HFFc6 (cell line): ENCODE data around the gene PHYHD1. TPM values are rescaled to one million over a fixed set of nuclear protein-coding genes. Genes with fewer than 3 reads are reported as not detected.

Experiments used
- DNase-seq: peaks from one replicate; pipeline ENCODE4 v3.0.0-alpha.2; 2018
- H3K27ac Mint-ChIP-seq: 2 replicates; pipeline ENCODE4 v1.8.0; 2020; ENCODE audit warnings: mild to moderate bottlenecking, mixed read lengths
- H3K27me3 Mint-ChIP-seq: 2 replicates; pipeline ENCODE4 v1.8.0; 2021; ENCODE audit warnings: mild to moderate bottlenecking, moderate library complexity, mixed read lengths; ENCODE audit not compliant: insufficient read depth
- H3K36me3 Mint-ChIP-seq: 2 replicates; pipeline ENCODE4 v1.8.0; 2021; ENCODE audit warnings: low read depth, mixed read lengths
- H3K4me1 Mint-ChIP-seq: 2 replicates; pipeline ENCODE4 v1.8.0; 2020; ENCODE audit warnings: low read depth, mixed read lengths
- H3K4me3 Mint-ChIP-seq: 2 replicates; pipeline ENCODE4 v1.8.0; 2020; ENCODE audit warnings: mild to moderate bottlenecking, moderate library complexity, mixed read lengths
- H3K9me3 Mint-ChIP-seq: 2 replicates; pipeline ENCODE4 v1.8.0; 2020; ENCODE audit warnings: mild to moderate bottlenecking, mixed read lengths
- CTCF ChIP-seq: fragments of 200-600 bp; sonication (generic); IDR thresholded peaks from 2 replicates; pipeline ENCODE4 v1.5.0; 2021; ENCODE audit warnings: antibody characterized with exemption, mild to moderate bottlenecking
- long read RNA-seq: library from polyadenylated mRNA; unstranded; transcript quantifications from one replicate; pipeline ENCODE4 v2.0.0, GENCODE V29; 2019
- total RNA-seq, 6 experiments: library from RNA; stranded (reverse); fragmentation: NEBNext Ultra II Directional; extraction: Animal tissue kit (Norgen Biotek cat#: 25700); gene quantifications; 2 replicates in 1 of 6; 3 replicates in 5 of 6; pipeline ENCODE4 v1.2.3, GENCODE V29; 2021

Gene PHYHD1
- total RNA-seq, result 10 to 100 TPM in 3 of 6 experiments, 1 to 10 TPM in 3; 6.8 to 13.9 (median 10.0) TPM
- long read RNA-seq, partial matches to known transcripts, result 2 of 6 reads
- long read RNA-seq, other reads (novel, unspliced or antisense), result 3 of 6 reads

- Mint-ChIP-seq H3K36me3 (peaks cover 18% of the 10 kb centered on the region), H3K27me3 (no peaks in the 10 kb centered on the region; the same call in none of the 2 replicates), H3K27ac (peak within 1 kb of the TSS; percentile 80), H3K4me3 (peak within 1 kb of the TSS; percentile 84; the same call in 1 of the 2 replicates), H3K4me1 (peaks cover 48% of the 10 kb centered on the region), H3K9me3 (no peaks in the 10 kb centered on the region)
- TF ChIP-seq CTCF, result no peak
- DNase-seq, result peak; percentile 74
Measured at GRCh38 chr9:128920381-128921058, at the start of gene PHYHD1. Gene PHYHD1, plus strand, starts transcription at chr9:128920982. Its CDS starts 1,342 bp downstream, at chr9:128922324.

GRCh38 chr9:128877852-128878251 lies 42.9 kb upstream of the PHYHD1 start:
- Mint-ChIP-seq H3K4me1 (peaks cover 22% of the 10 kb centered on the region), H3K27me3 (no peaks in the 10 kb centered on the region; the same call in 1 of the 2 replicates), H3K4me3 (no peak overlapping the region), H3K36me3 (peaks cover 4% of the 10 kb centered on the region; the same call in 1 of the 2 replicates), H3K27ac (no peak overlapping the region), H3K9me3 (no peaks in the 10 kb centered on the region)
- no peak for TF ChIP-seq CTCF
- DNase-seq, result no peak

GRCh38 chr9:128881884-128882676 lies 38.7 kb upstream of the PHYHD1 start, which contains the start of the genes KYAT1 and LRRC8A:
Gene KYAT1, minus strand, starts transcription at chr9:128881950. Its CDS starts 36,545 bp downstream, at chr9:128845405.
Gene LRRC8A, plus strand, starts transcription at chr9:128882133. Its CDS starts 25,032 bp downstream, at chr9:128907165.
- peaks cover 22% of the 10 kb centered on the region for H3K36me3 Mint-ChIP-seq
- no peaks in the 10 kb centered on the region for H3K9me3 Mint-ChIP-seq
- H3K27ac Mint-ChIP-seq, result peak within 1 kb of the TSS; percentile 85
- H3K27me3 Mint-ChIP-seq, result no peaks in the 10 kb centered on the region; the same call in 1 of the 2 replicates
- DNase-seq, result peak; percentile 95
- TF ChIP-seq CTCF, result peak; percentile 24; the same call in 1 of the 2 replicates
- H3K4me3 Mint-ChIP-seq, result peak within 1 kb of the TSS; percentile 99
- H3K4me1 Mint-ChIP-seq, result peaks cover 52% of the 10 kb centered on the region

DNA sequence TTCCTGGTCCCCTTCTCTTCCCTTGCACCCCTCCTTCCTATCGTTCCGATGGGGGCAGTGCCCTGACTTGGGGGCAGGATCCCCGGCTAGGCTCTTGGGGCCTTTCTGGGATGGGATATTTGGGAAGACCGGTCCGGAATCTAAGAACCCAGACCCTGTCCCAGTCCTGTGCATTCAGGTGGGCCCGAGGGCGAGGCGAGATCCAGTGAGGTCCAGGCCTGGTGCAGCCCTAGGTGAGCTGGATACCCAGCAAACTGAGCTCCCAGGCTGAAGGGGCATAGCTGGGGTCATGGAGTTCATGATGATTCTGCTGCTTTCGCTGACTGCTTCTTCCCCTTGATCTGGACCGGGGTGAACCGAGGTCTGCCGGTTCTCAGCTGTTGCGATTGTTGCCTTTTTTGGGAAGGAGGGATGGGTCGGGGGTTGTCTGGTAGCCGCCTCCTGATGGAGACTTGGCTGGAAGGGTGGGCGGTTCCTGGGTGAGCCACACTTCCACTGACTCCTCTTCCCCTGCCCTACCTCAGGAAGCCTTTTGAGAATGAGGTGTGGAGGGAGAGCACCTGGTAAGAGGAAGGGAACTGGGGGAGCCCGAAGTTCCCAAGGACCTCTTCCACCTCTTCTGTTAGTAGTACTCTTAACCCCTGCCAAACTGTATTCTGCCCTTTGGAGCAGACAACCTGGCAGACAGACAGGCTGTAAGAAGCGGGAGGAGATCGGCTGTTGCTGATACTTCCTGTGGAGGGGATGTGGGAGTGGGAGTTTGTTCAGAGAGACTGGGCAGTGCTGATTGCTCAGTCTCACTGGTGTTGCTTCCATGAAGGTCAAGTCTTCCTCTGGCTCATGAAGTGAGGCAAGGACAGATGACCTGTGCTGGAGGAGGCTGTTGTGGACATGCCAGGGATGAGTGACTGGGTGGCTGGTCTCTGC lies 37.8 kb upstream of the PHYHD1 start:
- peak overlapping the region; percentile 99 for H3K4me3 Mint-ChIP-seq
- peak overlapping the region; percentile 84 for H3K27ac Mint-ChIP-seq
- TF ChIP-seq CTCF, result no peak
- H3K9me3 Mint-ChIP-seq, result no peaks in the 10 kb centered on the region
- no peaks in the 10 kb centered on the region; the same call in 1 of the 2 replicates for H3K27me3 Mint-ChIP-seq
- peaks cover 30% of the 10 kb centered on the region for H3K36me3 Mint-ChIP-seq
- DNase-seq, result no peak
- H3K4me1 Mint-ChIP-seq, result peaks cover 60% of the 10 kb centered on the region
